ENCODE measurements around the gene DERL3.

DERL3 gene

DNA sequence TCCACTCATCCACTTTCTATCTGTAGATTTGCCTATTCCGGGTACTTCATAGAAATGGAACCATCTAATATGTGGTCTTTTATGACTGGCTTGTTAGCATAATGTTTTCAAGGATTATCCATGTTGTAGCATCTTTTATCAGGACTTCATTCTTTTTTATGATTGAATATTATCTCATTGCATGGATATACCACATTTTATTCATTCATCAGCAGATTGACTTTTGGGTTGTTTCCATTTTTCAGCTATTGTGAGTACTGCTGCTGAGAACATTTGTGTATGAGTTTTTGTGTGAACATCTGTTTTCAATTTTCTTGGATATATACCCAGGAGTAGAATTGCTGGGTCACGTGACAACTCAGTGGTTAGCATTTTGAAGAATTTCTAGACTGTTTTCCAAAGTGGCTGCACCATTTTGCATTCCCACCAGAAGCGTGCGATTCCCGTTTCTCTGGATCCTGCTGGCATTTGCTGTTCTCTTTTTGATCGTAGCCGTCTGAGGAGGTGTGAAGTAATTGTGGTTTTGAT is 8.9 kb downstream of the DERL3 start:
- no peak for DNase-seq

DNA sequence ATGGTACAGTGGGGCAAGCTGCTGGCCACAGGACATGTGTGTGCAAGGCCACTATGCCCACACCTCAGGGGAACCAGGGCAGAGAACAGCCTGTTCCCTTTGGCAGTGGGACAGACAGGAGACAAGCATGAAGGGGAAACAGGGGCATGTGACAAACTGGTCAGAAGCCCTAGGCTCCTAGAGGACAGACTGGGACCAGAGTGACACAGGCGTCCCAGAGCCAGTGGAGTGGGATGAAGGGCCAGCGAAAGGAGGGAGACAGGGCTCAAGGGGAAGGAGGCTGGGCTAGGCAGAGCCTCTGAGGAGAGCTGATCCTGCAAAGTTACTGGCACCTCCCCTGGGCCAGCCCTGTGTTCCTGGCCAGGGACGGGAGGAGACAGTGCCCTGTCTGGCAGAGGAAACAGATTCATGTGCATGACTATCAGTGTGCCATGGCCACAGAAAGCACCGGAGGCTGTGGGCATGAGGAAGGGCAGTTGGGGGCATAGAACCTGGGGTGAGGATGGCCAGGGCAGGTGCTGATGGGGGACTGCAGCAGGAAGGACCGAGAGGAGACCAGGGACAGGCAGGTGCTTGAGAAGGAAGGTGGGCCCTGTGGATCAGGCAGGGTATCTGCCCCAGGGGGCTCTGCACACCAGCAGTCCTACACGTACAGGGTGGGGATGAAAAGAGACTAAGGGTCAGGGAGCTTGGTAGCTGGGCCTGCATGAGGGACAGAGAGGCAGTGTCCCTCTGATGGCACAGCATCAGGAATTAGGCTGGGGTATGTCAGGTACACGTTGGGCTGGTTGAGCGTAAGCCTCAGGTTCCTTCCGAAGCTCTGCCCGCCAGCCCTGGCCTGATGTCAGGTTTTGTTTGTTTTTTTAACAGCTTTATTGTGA is 9.8 kb downstream of the DERL3 start:
- DNase-seq = no peak

- no peak for DNase-seq
These were observed 11.3 kb downstream of the DERL3 start for GRCh38 chr22:23827351-23827995.

- DNase-seq = no peak
These were observed 12.1 kb downstream of the DERL3 start for GRCh38 chr22:23826510-23827350.

DNA sequence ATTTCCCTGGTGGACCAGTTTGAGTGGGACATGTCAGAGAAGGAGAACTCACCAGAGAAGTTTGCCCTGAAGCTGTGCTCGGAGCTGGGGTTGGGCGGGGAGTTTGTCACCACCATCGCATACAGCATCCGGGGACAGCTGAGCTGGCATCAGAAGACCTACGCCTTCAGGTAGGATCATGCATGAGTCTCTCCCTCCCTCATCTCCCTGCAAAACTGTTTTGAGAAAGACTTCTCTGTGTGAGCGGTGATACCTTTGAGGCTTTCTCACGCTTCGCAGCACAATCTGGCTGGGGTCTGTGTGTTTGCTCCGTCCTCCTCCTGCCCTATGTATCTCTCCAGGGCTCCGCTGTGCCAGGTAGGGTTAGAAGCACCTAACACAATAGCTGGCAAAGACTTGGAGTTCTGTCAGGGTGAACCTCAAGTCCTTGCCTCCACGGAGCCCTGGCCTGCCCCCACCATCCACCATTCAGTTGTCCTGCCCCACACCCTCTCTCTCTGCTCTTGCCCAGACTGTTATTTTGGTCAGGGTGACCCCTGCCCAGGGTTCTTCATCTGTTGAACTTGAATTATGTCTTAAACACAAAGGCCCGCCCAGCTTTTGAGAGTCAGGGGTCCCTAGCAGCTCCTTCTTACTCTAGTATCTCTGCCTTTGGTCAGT is 13.4 kb downstream of the DERL3 start:
- no peak for DNase-seq

DNA sequence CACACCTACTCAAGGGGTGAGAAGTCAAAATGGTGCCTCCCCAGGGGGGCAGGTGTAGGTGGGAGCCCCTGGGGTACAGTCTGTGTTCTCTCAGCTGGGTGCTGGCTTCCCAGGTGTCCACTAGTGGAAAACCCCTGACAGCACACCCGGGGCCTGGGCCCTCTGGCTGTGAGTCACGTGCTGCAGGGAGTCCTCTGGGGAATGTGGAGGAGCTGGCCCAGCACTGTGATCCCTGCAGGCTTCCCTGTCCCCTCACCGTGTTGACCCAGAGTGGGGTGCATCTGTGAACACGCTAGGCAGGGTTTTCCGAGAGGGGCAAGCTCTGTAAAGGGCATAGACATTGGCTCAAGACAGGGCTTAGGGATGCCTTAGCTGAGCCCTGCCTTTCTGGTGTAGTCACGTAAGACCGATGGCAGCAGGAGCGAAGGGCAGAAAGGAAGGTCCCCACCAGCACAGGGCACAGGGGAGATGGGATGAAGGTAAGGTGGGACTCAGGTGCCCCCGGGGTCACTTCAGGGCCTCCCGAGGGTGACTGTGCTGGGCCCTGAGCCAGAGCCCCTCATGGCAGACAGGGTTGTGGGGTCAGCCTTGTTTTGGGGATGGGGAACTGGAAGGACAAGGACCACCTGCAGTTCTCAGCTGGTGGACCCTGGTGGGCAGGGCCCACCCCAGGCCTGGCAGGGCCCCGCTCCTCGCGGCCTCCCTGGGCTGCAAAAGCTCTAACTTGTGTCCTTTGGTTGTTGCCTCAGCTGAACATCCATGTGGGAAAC is 14.1 kb downstream of the DERL3 start:
- DNase-seq = no peak

DNA sequence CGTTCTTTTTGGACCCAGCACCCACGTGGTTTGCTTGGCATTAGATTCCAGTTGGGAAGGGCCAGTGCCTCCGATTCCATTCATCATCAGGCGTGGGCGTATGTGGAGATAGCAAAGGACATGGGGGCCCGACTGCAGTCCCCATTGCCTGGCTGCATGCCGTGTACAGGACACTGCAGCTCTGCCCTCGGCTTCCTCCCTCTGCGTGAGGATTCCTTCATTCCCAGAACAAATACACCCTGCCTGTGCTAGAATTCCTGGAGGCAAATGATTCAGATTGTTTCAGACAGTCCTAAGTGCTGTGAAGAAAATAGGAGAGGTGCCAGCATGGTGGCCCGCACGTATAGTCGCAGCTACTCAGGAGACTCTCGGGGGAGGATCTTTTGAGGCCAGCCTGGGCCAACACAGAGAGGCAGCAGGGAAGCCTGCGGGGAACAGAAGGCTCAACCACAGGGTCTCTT is 15.4 kb downstream of the DERL3 start:
- no peak for DNase-seq

- no peak for DNase-seq
These were observed 16.6 kb downstream of the DERL3 start for GRCh38 chr22:23822101-23822671.

DNA sequence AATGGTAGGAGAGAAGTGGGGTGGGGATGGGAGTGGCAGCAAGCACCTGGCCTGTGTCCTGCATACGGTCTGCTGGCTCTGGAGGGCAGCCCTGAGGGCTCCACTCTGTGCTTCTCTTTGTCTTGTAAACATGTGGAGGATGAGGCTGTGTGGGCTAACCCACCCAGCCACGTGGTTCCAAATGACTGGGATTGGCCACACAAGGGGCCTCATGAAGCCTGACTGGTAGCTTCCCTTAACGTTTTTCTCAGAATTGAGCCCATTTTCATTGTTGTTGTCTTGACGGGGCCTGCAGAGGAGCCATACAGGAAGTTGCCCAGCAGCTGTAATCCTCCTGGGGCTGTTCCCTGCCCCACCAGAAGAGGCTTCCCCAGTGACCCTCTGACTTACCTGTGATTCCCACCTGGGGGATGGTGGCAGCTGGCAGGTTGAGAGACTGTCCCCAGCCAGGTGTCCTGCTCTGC is 18.0 kb downstream of the DERL3 start:
- DNase-seq = no peak

DNA sequence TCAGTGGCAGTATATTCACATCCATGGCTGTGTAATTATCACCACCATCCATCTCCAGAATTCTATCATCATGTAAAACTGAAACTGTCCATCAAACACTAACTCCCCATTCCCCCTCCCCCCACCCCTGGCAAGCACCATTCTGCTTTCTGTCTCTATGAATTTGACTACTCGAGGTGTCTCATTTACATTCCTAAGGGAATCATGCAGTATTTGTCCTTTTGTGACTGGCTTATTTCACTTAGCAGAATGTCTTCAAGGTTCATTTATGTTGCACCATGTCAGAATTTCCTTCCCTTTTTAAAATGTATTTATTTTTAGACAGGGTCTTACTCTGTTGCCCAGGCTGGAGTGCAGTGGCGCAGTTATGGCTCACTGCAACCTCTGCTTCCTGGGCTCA is 20.3 kb downstream of the DERL3 start:
- no peak for DNase-seq

DNA sequence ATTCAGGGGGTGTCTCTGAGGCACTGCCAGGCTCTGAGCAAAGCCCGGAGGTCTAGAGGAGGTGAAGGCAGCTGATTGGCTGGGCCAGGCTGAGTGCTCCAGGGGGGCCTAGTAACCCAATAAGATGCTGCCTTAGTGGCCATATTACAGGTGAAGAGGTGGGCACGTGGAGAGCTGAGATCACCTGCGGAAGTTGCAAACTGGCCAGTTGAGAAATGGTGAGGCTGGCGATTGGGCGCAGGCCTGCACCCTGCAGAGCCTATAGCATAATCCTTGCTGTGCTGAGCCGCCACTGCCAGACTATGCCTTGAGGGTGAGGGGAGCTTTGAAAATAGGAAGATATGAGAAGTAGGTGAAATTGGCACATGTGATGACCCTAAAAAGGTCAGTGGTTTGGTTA is 21.7 kb downstream of the DERL3 start:
- no peak for DNase-seq

GRCh38 chr22:23816156-23816976 is 22.4 kb downstream of the DERL3 start:
- DNase-seq = no peak

DNA sequence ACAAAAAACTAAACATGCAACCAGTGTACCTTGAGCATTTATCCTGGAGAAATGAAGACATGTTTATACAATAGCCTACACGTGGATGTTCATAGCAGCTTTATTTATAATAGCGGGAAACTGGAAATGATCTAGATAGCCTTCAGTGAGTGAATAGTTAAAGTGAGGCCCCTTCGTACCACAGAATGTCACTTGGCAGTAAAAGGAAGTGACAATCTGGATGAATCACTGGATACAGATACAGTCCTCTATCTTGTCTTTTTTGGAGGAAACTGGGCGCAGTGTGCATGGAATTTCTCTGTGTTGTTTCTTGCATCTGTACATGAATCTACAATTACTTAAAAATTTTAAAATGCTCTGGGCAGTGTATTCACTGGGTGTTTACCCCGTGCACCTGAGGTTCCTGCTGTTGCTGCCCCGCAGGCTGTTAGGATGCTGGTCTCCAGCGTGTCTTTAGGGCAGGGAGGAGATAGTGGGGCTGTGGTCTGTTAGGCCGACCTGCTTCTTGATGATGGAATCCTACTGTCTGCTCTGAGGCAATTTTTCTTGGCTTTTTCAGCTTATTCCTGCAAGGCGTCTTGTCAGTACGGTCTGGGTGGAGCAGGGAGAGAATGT is 23.2 kb downstream of the DERL3 start:
- DNase-seq = no peak

GRCh38 chr22:23812378-23812777 is 26.4 kb downstream of the DERL3 start:
- no peak for DNase-seq

DNA sequence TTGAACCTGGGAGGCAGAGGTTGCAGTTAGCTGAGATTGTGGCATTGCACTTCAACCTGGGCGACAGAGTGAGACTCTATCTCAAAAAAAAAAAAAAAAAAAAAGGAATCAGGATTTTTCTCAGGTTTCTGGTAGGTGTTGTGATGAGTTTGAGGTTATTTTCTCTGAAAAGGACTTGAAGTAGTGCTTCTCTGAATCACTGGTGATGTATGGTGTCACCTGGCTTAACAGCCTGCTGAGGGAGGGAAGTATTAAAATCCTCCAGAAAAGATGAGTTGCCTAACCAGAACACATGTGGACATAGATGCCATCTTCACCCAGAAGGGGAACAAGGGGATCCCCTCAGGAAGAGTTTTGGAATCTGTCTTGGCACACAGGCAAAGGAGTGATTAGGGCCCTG is 32.0 kb downstream of the DERL3 start:
- DNase-seq = no peak

- no peak for DNase-seq
These were observed 34.0 kb downstream of the DERL3 start for GRCh38 chr22:23804781-23805291.

DNA sequence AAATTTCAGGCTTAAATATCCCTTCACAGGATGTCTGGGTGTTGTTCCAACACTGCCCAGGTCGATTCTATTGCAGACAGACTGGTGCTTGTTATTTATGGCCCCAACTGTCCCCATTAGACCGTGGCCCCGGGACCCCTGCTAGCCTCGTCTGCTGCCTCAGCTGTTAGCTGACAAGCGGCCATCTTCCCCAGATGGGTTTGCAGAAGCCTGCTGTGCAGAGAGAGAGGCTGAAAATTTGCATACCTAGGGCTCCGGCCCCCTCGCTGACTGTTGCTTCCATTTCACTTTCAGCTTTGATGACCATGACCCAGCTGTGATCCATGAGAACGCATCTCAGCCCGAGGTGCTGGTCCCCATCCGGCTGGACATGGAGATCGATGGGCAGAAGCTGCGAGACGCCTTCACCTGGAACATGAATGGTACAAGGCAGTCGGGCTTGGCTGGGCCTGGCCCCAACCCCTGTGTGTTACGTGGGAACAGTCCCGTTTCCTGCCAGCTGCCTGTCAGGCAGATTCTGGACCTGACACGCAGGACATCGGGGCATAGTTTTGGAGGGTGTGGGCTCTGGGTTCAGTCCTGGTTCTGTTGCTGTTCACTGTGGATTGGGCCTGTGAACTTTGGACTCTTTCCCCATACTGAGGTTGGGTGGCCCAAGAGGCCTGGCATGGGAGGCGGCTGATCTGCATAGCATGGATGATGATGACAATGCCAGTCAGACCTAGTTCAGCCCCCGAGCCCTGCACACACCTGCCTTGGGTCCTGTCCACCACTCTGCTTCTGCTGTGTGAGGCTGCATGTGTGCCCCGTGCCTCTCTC is 35.6 kb downstream of the DERL3 start:
- no peak for DNase-seq

- no peak for DNase-seq
These were observed 36.9 kb downstream of the DERL3 start for GRCh38 chr22:23801886-23802377.
